Heart right ventricle (tissue), 16 donors: ENCODE data around the gene PGA4. TPM values are rescaled to one million over a fixed set of nuclear protein-coding genes. Genes with fewer than 3 reads are reported as not detected.

Experiments
- ATAC-seq, 8 donors: fragments of 200-7000 bp; cut with Tn5 transposase; one replicate each; pipeline ENCODE4 v1.9.1; 2020; ENCODE audit warnings: mild to moderate bottlenecking in 8 of 8, moderate library complexity in 8 of 8, moderate number of reproducible peaks in 1 of 8
- DNase-seq, 2 donors: peaks; one replicate each; pipeline ENCODE4 v3.0.0-alpha.2; 2020
- H3K27ac ChIP-seq, 10 donors: fragments of 200-600 bp; sonication (generic) in 2 of 10; one replicate each; pipeline versions ENCODE4 v1.5.0 to v1.8.0; 2020 to 2022; ENCODE audit warnings: mild to moderate bottlenecking in 3 of 10
- H3K27me3 ChIP-seq, 7 donors: fragments of 200-600 bp; one replicate each; pipeline ENCODE4 v1.8.0; 2021 to 2022; ENCODE audit warnings: mild to moderate bottlenecking in 2 of 7
- H3K36me3 ChIP-seq, 9 donors: fragments of 200-600 bp; sonication (generic) in 1 of 9; one replicate each; pipeline versions ENCODE4 v1.5.0 to v1.8.0; 2020 to 2022; ENCODE audit warnings: mild to moderate bottlenecking in 2 of 9
- H3K4me1 ChIP-seq, 9 donors: fragments of 200-600 bp; sonication (generic) in 1 of 9; one replicate each; pipeline versions ENCODE4 v1.5.0 to v1.8.0; 2020 to 2022; ENCODE audit warnings: mild to moderate bottlenecking in 4 of 9
- H3K4me3 ChIP-seq, 10 donors: fragments of 200-600 bp; sonication (generic) in 2 of 10; one replicate each; pipeline versions ENCODE4 v1.5.0 to v1.8.0; 2020 to 2022; ENCODE audit warnings: mild to moderate bottlenecking in 7 of 10, moderate library complexity in 2 of 10
- H3K9me3 ChIP-seq, 11 donors: fragments of 200-600 bp in 10 of 11; sonication (generic) in 2 of 11; one replicate each; pipeline versions ENCODE4 v1.5.0 to v1.8.0; 2013 to 2022; ENCODE audit warnings: mild to moderate bottlenecking in 2 of 11, control low read depth in 1 of 11, moderate library complexity in 1 of 11
- CTCF ChIP-seq, 9 donors: fragments of 200-600 bp; sonication (generic) in 2 of 9; IDR thresholded peaks; one replicate each; pipeline versions ENCODE4 v1.5.0 to v1.8.0; 2021 to 2022; ENCODE audit warnings: antibody characterized with exemption in 9 of 9, mild to moderate bottlenecking in 5 of 9, moderate library complexity in 1 of 9
- WGBS, 2 donors: extraction: QIAGEN DNeasy Blood & Tissue Kit; methylation state at CpG; one replicate each; pipeline ENCODE4 v1.1.7; 2013; ENCODE audit warnings: inconsistent platforms in 1 of 2; 5-methylcytosine and 5-hydroxymethylcytosine counted together
- intact Hi-C, 10 donors: fragments of 100-400 bp; cut with DNase I; formaldehyde crosslinking; loops; one replicate each; pipeline versions ENCODE4 v1.11.1 to v1.14.2; 2022
- polyA plus RNA-seq, 2 donors: library from polyadenylated mRNA; stranded (reverse); fragments of 200-250 nt; gene quantifications; one replicate each; pipeline ENCODE4 v1.2.3, GENCODE V29; 2013
- total RNA-seq, 10 donors: library from RNA; stranded (reverse); fragmentation: NEBNext Ultra II Directional in 3 of 10; extraction: Animal tissue kit (Norgen Biotek cat#: 25700) in 3 of 10; gene quantifications; one replicate each; pipeline versions ENCODE4 v1.2.1 to v1.2.4, GENCODE V29; 2021 to 2023
- donor health status: Arrhythmogenic right ventricular cardiomyopathy.
- donor health status: ischemic (EF 13 %, LVEDD 7.1; RV severe dilation, severe dysfunction).
- donor health status: healthy with polysubstance abuse.
- donor health status: DM: no; HTN: yes; CAD: no.
- donor health status: DM: no; HTN: no; CAD: no.
- donor health status: ischemic (EF 25% LVEDD 6.9; RV normal size, moderate dysfunction).
- donor health status: ischemic (EF 25% LVEDD 5.7; RV mildly dilated, moderate dysfunction).
- donor health status: healthy.
- donor health status: DM: yes; HTN: yes; CAD: no.
- donor health status: Ischemic cardiomyopathy.
- donor health status: ischemic (EF 35%, LVEDD 5.7; RV mildly dilated, moderate dysfunction).
- donor health status: nonischemic (EF 11% LVEDD 7.7; RV severe dilation, severe dysfunction).
- donor health status: DM: yes; HTN: yes; CAD: no.
- donor health status: PGD.
- donor health status: ischemic (EF 29% LVEDD 5.4; RV normal size, mild dysfunction).
- donor health status: nonischemic (EF 23%, LVEDD 6.1; RV moderate dilation, normal function).

The PGA4 gene
- total and polyA plus RNA-seq, 12 donors, result 0.76 to 2.6 (median 2.2) TPM; not detected in 8

GRCh38 chr11:61279934-61280659 is 58.0 kb downstream of the PGA4 start:
- peaks cover 0 to 4% (median 0%) of the 10 kb centered on the region in 9 donors for H3K36me3 ChIP-seq
- intact Hi-C loops, result no loop called here
- no peak for DNase-seq
- H3K9me3 ChIP-seq, result no peaks in the 10 kb centered on the region
- 85 to 87% methylated on average over 12 of the region's 12 CpGs for WGBS, 2 donors
- no peak overlapping the region for H3K4me3 ChIP-seq
- no peaks in the 10 kb centered on the region for H3K4me1 ChIP-seq
- no peaks in the 10 kb centered on the region for H3K27me3 ChIP-seq
- no peak overlapping the region for H3K27ac ChIP-seq
- no peak for TF ChIP-seq CTCF (IDR thresholded peaks at IDR 0.05)
- ATAC-seq, result no peak

- Histone ChIP-seq H3K4me3 (no peak overlapping the region), H3K9me3 (no peaks in the 10 kb centered on the region), H3K27ac (no peak overlapping the region), H3K36me3 (peaks cover 0 to 9% (median 0%) of the 10 kb centered on the region in 9 donors), H3K27me3 (no peaks in the 10 kb centered on the region), H3K4me1 (no peaks in the 10 kb centered on the region)
- TF ChIP-seq CTCF (IDR thresholded peaks at IDR 0.05), result no peak
- DNase-seq (no peak), ATAC-seq (no peak)
- intact Hi-C loops, result no loop called here
- WGBS, 2 donors, result 88 to 90% methylated on average over 20 of the region's 20 CpGs
Measured at GRCh38 chr11:61280883-61281580, 58.9 kb downstream of the PGA4 start.

Other genes with a start within 250 kb of the PGA4 start
- 1 to 10 TPM in 1 of 10 donors, under 1 TPM in 6, not detected in 3; 0.07 to 5.7 (median 0.38) TPM for gene CD5, start 119.9 kb upstream of the PGA4 start, total RNA-seq
- under 1 TPM in 1 of 2 donors, not detected in 1; 0.12 TPM for gene CD5, start 119.9 kb upstream of the PGA4 start, polyA plus RNA-seq
- 10 to 100 TPM; 10.6 to 21.8 (median 15.5) TPM for gene VPS37C, start 60.9 kb upstream of the PGA4 start, total RNA-seq
- gene VPS37C, start 60.9 kb upstream of the PGA4 start, polyA plus RNA-seq, result 10 to 100 TPM in 1 of 2 donors, 1 to 10 TPM in 1; 7.7 to 18.6 TPM
- gene PGA3, start 18.8 kb upstream of the PGA4 start, total RNA-seq, result under 1 TPM in 4 of 10 donors, not detected in 6; 0.18 to 0.92 (median 0.45) TPM
- 1 to 10 TPM; 1.0 to 3.4 TPM for gene PGA3, start 18.8 kb upstream of the PGA4 start, polyA plus RNA-seq
- under 1 TPM in 4 of 10 donors, not detected in 6; 0.30 to 0.93 (median 0.60) TPM for gene PGA5, start 18.8 kb downstream of the PGA4 start, total RNA-seq
- gene PGA5, start 18.8 kb downstream of the PGA4 start, polyA plus RNA-seq, result under 1 TPM; 0.14 to 0.66 TPM
- 1 to 10 TPM in 4 of 10 donors, under 1 TPM in 6; 0.47 to 2.2 (median 0.89) TPM for gene VWCE, start 73.0 kb downstream of the PGA4 start, total RNA-seq
- gene VWCE, start 73.0 kb downstream of the PGA4 start, polyA plus RNA-seq, result 1 to 10 TPM in 1 of 2 donors, under 1 TPM in 1; 0.42 to 1.2 TPM
- gene DDB1, start 110.8 kb downstream of the PGA4 start, total RNA-seq, result 100 to 1,000 TPM; 101 to 147 (median 129) TPM
- gene DDB1, start 110.8 kb downstream of the PGA4 start, polyA plus RNA-seq, result 100 to 1,000 TPM in 1 of 2 donors, 10 to 100 TPM in 1; 59.0 to 147 TPM
- gene TKFC, start 110.9 kb downstream of the PGA4 start, total RNA-seq, result 10 to 100 TPM; 13.9 to 26.1 (median 20.9) TPM
- 10 to 100 TPM; 11.8 to 12.1 TPM for gene TKFC, start 110.9 kb downstream of the PGA4 start, polyA plus RNA-seq
- gene CYB561A3, start 139.5 kb downstream of the PGA4 start, total RNA-seq, result 10 to 100 TPM in 5 of 10 donors, 1 to 10 TPM in 5; 6.0 to 18.6 (median 9.7) TPM
- 10 to 100 TPM; 10.5 to 11.8 TPM for gene CYB561A3, start 139.5 kb downstream of the PGA4 start, polyA plus RNA-seq
- 10 to 100 TPM; 14.4 to 25.9 (median 17.6) TPM for gene TMEM138, start 140.0 kb downstream of the PGA4 start, total RNA-seq
- gene TMEM138, start 140.0 kb downstream of the PGA4 start, polyA plus RNA-seq, result 10 to 100 TPM; 28.0 to 35.3 TPM
- 1 to 10 TPM; 2.9 to 6.8 (median 4.1) TPM for gene TMEM216, start 170.2 kb downstream of the PGA4 start, total RNA-seq
- gene TMEM216, start 170.2 kb downstream of the PGA4 start, polyA plus RNA-seq, result 1 to 10 TPM; 6.3 to 8.3 TPM
- 10 to 100 TPM; 37.7 to 51.8 (median 43.3) TPM for gene CPSF7, start 207.6 kb downstream of the PGA4 start, total RNA-seq
- gene CPSF7, start 207.6 kb downstream of the PGA4 start, polyA plus RNA-seq, result 10 to 100 TPM; 22.3 to 43.8 TPM
- 10 to 100 TPM; 24.4 to 39.9 (median 32.7) TPM for gene SDHAF2, start 207.8 kb downstream of the PGA4 start, total RNA-seq
- 10 to 100 TPM; 43.4 to 56.1 TPM for gene SDHAF2, start 207.8 kb downstream of the PGA4 start, polyA plus RNA-seq